Mesenchymal stem cell (in vitro differentiated cells and primary cell): ENCODE results near the gene PNMA8A.

Source experiments
- DNase-seq: peaks from one replicate; pipeline ENCODE4 v3.0.0-alpha.2; 2013
- H2AFZ ChIP-seq: one replicate; pipeline ENCODE4 v1.6.1; 2013; ENCODE audit warnings: low read depth, mild to moderate bottlenecking, control low read depth, inconsistent platforms, low read length, moderate library complexity
- H2AK5ac ChIP-seq: 2 replicates; pipeline ENCODE4 v1.6.1; 2013; ENCODE audit warnings: low read length, moderate library complexity, mild to moderate bottlenecking, inconsistent platforms; ENCODE audit not compliant: severe bottlenecking
- H2BK120ac ChIP-seq: one replicate; pipeline ENCODE4 v1.6.1; 2013; ENCODE audit warnings: low read depth, mild to moderate bottlenecking, inconsistent platforms, low read length, moderate library complexity
- H2BK12ac ChIP-seq, 2 experiments: one replicate each; pipeline ENCODE4 v1.6.1; 2013; ENCODE audit warnings: inconsistent platforms in 2 of 2, low read length in 2 of 2, mild to moderate bottlenecking in 2 of 2, moderate library complexity in 2 of 2, control low read depth in 1 of 2
- H2BK15ac ChIP-seq: one replicate; pipeline ENCODE4 v1.6.1; 2013; ENCODE audit warnings: mild to moderate bottlenecking, low read depth, inconsistent platforms; ENCODE audit not compliant: poor library complexity, severe bottlenecking
- H2BK5ac ChIP-seq: 2 replicates; pipeline ENCODE4 v1.6.1; 2013; ENCODE audit warnings: low read depth, mild to moderate bottlenecking, low read length, control low read depth, inconsistent platforms; ENCODE audit not compliant: poor library complexity, severe bottlenecking
- H3K14ac ChIP-seq, 2 experiments: one replicate each; pipeline ENCODE4 v1.6.1; 2013; ENCODE audit warnings: inconsistent platforms in 2 of 2, low read length in 2 of 2, control low read depth in 1 of 2, mild to moderate bottlenecking in 1 of 2, moderate library complexity in 1 of 2
- H3K18ac ChIP-seq, 2 experiments: one replicate each; pipeline ENCODE4 v1.6.1; 2013; ENCODE audit warnings: inconsistent platforms in 2 of 2, low read length in 2 of 2, control low read depth in 1 of 2, low read depth in 1 of 2, mild to moderate bottlenecking in 1 of 2
- H3K23ac ChIP-seq, 2 experiments: one replicate each; pipeline ENCODE4 v1.6.1; 2013; ENCODE audit warnings: inconsistent platforms in 2 of 2, low read length in 2 of 2, mild to moderate bottlenecking in 2 of 2, moderate library complexity in 2 of 2, control low read depth in 1 of 2
- H3K27ac ChIP-seq: 2 replicates; pipeline ENCODE4 v1.5.1; 2013; ENCODE audit warnings: mild to moderate bottlenecking, moderate library complexity, low read length, control low read depth, inconsistent platforms; ENCODE audit not compliant: poor library complexity, severe bottlenecking
- H3K27me3 ChIP-seq, 2 experiments: 2 replicates each; pipeline versions ENCODE4 v1.6.1 to v1.7.0; 2013; ENCODE audit warnings: low read length in 2 of 2, mild to moderate bottlenecking in 2 of 2, moderate library complexity in 2 of 2, control low read depth in 1 of 2, inconsistent platforms in 1 of 2; ENCODE audit not compliant: control insufficient read depth in 1 of 2, insufficient read depth in 1 of 2
- H3K36me3 ChIP-seq, 2 experiments: 2 replicates each; pipeline versions ENCODE4 v1.6.1 to v1.7.0; 2013; ENCODE audit warnings: low read length in 2 of 2, control low read depth in 1 of 2, inconsistent platforms in 1 of 2, low read depth in 1 of 2, mild to moderate bottlenecking in 1 of 2; ENCODE audit not compliant: insufficient read depth in 2 of 2, control insufficient read depth in 1 of 2
- H3K4ac ChIP-seq, 2 experiments: one replicate each; pipeline ENCODE4 v1.6.1; 2013; ENCODE audit warnings: inconsistent platforms in 2 of 2, low read length in 2 of 2, mild to moderate bottlenecking in 2 of 2, moderate library complexity in 2 of 2, control low read depth in 1 of 2, low read depth in 1 of 2
- H3K4me1 ChIP-seq: 2 replicates; pipeline ENCODE4 v1.6.1; 2013; ENCODE audit warnings: low read depth, low read length, control low read depth; ENCODE audit not compliant: control insufficient read depth, insufficient read depth
- H3K4me2 ChIP-seq: 2 replicates; pipeline ENCODE4 v1.6.1; 2013; ENCODE audit warnings: low read length, mild to moderate bottlenecking, inconsistent platforms; ENCODE audit not compliant: poor library complexity, severe bottlenecking
- H3K4me3 ChIP-seq, 2 experiments: 2 replicates each; pipeline versions ENCODE4 v1.5.1 to v1.7.0; 2013; ENCODE audit warnings: low read length in 2 of 2, mild to moderate bottlenecking in 2 of 2, control low read depth in 1 of 2, low read depth in 1 of 2; ENCODE audit not compliant: insufficient read depth in 1 of 2
- H3K79me1 ChIP-seq: replicated peaks from 2 replicates; pipeline ENCODE4 v1.6.1; 2013; ENCODE audit warnings: mild to moderate bottlenecking, control low read depth, low read length, inconsistent platforms; ENCODE audit not compliant: poor library complexity, severe bottlenecking
- H3K9ac ChIP-seq: 2 replicates; pipeline ENCODE4 v1.7.0; 2013; ENCODE audit warnings: mild to moderate bottlenecking, low read length, moderate library complexity
- H3K9me3 ChIP-seq: 2 replicates; pipeline ENCODE4 v1.7.0; 2013; ENCODE audit warnings: mild to moderate bottlenecking, low read length; ENCODE audit not compliant: control insufficient read depth
- H4K8ac ChIP-seq: one replicate; pipeline ENCODE4 v1.6.1; 2013; ENCODE audit warnings: inconsistent platforms, mild to moderate bottlenecking, low read length, moderate library complexity
- H4K91ac ChIP-seq: one replicate; pipeline ENCODE4 v1.6.1; 2013; ENCODE audit warnings: mild to moderate bottlenecking, low read length, inconsistent platforms
- WGBS: methylation state at CpG from one replicate; pipeline ENCODE4 v1.1.7; 2013; ENCODE audit warnings: mixed read lengths; 5-methylcytosine and 5-hydroxymethylcytosine counted together

The PNMA8A gene

DNA sequence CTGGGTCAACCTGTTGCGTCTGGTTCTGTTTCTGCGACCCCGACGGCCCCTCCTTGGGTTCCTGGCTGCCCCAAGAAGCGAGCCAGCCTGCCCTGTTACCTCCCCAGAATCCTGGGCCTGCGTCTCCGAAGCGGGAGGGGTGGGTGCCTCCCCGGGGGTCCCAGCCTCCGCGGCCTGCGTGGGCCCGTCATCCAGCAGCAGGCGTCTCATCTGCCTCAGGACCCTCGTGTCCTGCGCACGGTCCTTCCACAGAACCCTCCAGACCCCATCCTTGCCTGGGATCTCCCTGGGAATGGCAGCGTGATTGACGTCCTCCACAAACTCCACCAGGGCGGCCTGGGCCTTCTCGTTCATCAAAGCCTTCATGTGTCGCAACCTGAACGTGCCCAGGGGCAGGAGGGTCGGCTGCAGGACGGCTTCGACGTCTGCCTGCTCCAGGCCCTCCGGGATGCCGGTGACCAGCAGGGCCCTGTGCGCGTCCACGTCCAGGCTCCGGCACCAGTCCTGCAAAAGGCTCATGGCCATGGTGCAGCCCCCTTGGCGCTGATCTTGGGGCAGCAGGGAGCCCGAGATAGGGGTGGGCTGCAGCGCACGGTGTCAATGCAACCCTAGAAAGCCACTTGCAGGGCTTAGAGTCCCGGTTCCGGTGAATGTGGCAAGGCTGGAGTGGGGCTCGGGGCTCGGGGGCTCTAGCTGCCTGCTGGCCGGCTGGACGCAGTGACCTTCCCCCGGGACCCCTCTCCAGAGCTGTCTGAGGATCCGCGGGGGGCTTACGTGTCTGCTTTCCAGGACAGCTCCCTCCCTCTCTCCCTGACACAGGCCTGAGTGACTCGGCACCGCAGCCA, 23.8 kb upstream of the PNMA8A start:
- no peak overlapping the region for H2AK5ac ChIP-seq
- no peak overlapping the region for H3K23ac ChIP-seq
- peak overlapping the region; percentile 92 for H2AFZ ChIP-seq
- H3K4ac ChIP-seq, result peak overlapping the region; percentile 29 to 75
- H3K9me3 ChIP-seq, result no peaks in the 10 kb centered on the region
- peak overlapping the region; percentile 11 for H2BK120ac ChIP-seq
- peak overlapping the region in 1 of 2 experiments; percentile 50 for H3K14ac ChIP-seq
- peaks cover 23 to 36% of the 10 kb centered on the region in 2 experiments for H3K27me3 ChIP-seq
- DNase-seq, result no peak
- no peak overlapping the region for H2BK5ac ChIP-seq
- H3K79me1 ChIP-seq, result no peaks in the 10 kb centered on the region
- H3K4me2 ChIP-seq, result peak overlapping the region; percentile 81
- peak overlapping the region; percentile 77 for H4K91ac ChIP-seq
- H3K4me1 ChIP-seq, result peaks cover 16% of the 10 kb centered on the region
- peak overlapping the region; percentile 61 for H3K9ac ChIP-seq
- H4K8ac ChIP-seq, result peak overlapping the region; percentile 98
- H2BK15ac ChIP-seq, result peak overlapping the region; percentile 21
- peak overlapping the region; percentile 50 to 70 for H3K4me3 ChIP-seq
- WGBS, result 60% methylated on average over 49 of the region's 49 CpGs
- no peak overlapping the region for H2BK12ac ChIP-seq
- peak overlapping the region; percentile 58 to 90 for H3K18ac ChIP-seq
- H3K36me3 ChIP-seq, result no peaks in the 10 kb centered on the region
- H3K27ac ChIP-seq, result no peak overlapping the region

DNA sequence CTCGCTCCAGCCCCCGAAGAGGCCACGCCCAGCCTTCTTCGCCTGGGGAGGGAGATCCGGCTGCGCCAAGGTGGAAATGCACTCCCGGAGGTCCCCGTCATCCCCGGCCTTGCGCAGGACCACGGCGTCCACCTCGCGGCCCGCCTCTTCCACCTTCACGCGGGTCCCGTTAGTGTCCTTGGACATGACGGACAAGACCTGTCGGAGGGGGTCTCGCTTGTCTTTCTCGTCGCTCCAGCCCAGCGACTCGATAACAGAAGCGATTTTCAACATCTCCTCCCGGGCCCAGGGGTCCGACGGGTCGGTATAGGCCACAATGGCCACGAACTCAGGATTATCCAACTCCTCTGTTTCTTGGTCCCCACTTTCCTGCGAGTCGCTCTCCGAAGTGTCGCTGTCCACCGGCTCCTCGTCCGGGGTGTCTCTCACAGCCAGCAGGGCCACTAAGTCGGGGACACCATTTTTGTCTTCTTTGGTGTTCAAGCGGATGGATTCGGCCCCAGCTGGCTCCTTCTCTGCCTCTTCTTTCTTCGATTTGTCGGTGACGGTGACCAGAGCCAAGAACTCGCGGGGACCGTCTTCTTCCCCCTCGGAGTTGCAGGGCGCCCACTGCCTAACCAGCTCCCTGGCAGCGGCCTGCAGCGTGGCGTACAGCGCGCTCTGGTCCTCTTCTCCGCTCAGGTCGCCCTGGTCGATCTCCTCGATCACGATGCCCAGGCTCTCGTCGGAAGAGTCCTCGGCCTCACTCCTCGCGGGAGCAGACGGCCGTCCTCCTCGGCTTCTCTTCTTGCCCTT, 23.0 kb upstream of the PNMA8A start:
- Histone ChIP-seq H2BK120ac (no peak overlapping the region), H2BK5ac (no peak overlapping the region), H3K4me3 (no peak overlapping the region), H3K23ac (no peak overlapping the region), H3K4me2 (no peak overlapping the region), H3K9ac (no peak overlapping the region), H3K9me3 (no peaks in the 10 kb centered on the region), H2BK12ac (no peak overlapping the region), H3K27ac (no peak overlapping the region), H3K4me1 (peaks cover 24% of the 10 kb centered on the region), H3K18ac (no peak overlapping the region), H2BK15ac (no peak overlapping the region), H2AK5ac (no peak overlapping the region), H3K79me1 (no peaks in the 10 kb centered on the region), H4K8ac (no peak overlapping the region), H3K27me3 (peaks cover 23 to 43% of the 10 kb centered on the region in 2 experiments), H3K36me3 (no peaks in the 10 kb centered on the region), H3K4ac (no peak overlapping the region), H2AFZ (no peak overlapping the region), H4K91ac (no peak overlapping the region), H3K14ac (no peak overlapping the region)
- 95% methylated on average over 67 of the region's 67 CpGs for WGBS
- DNase-seq, result no peak

DNA sequence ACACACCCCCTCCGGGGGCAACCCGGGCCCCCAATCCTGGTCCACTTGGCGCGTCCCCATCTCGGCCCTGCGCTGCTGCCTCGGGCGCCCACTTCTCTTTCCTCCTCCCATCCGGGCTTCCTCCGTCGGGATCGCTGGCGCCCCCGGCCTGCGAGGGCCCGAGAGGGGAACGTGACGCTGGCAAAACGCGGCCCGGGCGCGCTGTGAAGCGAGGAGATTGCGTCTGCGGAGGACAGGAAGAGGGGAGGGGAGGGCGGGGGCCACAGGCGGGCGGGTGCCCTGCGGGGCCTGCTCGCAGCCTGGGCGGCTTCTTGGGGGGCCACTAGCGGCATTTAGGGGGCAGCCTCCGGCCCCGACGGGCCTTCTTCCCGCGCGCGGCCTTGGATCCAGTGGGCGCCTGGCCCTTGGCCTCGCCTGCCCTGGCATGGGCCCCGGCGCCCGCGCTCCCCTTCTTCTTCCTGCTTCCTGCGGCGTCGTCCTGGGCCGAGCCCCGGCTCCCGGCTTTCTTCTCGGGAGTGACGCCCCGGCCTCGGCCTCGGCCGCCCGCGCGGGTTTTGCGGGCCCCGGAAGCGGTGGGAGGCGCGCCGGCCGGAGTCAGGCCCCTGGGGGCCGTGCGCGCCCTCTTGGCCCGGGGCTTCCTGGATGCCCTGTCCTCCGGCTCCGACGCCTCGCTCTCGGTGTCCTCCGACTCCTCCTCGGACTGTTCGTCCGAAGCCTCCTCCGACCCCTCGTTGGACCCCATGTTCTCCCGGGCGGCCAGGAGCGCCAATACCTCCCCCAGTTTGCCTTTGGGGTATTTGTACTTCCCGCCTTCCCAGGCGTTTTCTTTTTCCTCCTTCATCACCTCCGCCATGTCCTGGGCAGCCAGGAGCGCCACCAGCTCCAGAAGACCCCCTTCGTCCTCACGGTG, 22.1 kb upstream of the PNMA8A start:
- peaks cover 23 to 46% of the 10 kb centered on the region in 2 experiments for H3K27me3 ChIP-seq
- H3K4me3 ChIP-seq, result no peak overlapping the region
- H2BK12ac ChIP-seq, result peak overlapping the region in 1 of 2 experiments; percentile 7
- H2BK5ac ChIP-seq, result no peak overlapping the region
- H3K4me1 ChIP-seq, result peaks cover 24% of the 10 kb centered on the region
- peak overlapping the region; percentile 89 for H2BK15ac ChIP-seq
- no peak overlapping the region for H2AFZ ChIP-seq
- H2AK5ac ChIP-seq, result no peak overlapping the region
- H3K23ac ChIP-seq, result no peak overlapping the region
- H3K36me3 ChIP-seq, result no peaks in the 10 kb centered on the region
- H3K79me1 ChIP-seq, result no peaks in the 10 kb centered on the region
- H4K8ac ChIP-seq, result peak overlapping the region; percentile 85
- no peak for DNase-seq
- peak overlapping the region; percentile 70 for H4K91ac ChIP-seq
- 39% methylated on average over 75 of the region's 92 CpGs for WGBS
- no peaks in the 10 kb centered on the region for H3K9me3 ChIP-seq
- peak overlapping the region in 1 of 2 experiments; percentile 55 for H3K18ac ChIP-seq
- H3K4ac ChIP-seq, result no peak overlapping the region
- H3K4me2 ChIP-seq, result peak overlapping the region; percentile 21
- H3K14ac ChIP-seq, result no peak overlapping the region
- H3K9ac ChIP-seq, result peak overlapping the region; percentile 64
- H2BK120ac ChIP-seq, result peak overlapping the region; percentile 52
- H3K27ac ChIP-seq, result no peak overlapping the region
